HG03354 (cell line): ENCODE data around the gene GSC2.

Experiments
- ATAC-seq: cut with Tn5 transposase; IDR thresholded peaks from one replicate; pipeline ENCODE4 v1.9.1; 2021; ENCODE audit warnings: mild to moderate bottlenecking; ENCODE audit not compliant: unreplicated experiment, poor library complexity, severe bottlenecking

Gene GSC2

GRCh38 chr22:19137384-19138216 lies 12.5 kb downstream of the GSC2 start:
- no peak for ATAC-seq

GRCh38 chr22:19136915-19137314 lies 13.2 kb downstream of the GSC2 start:
- no peak for ATAC-seq

- no peak for ATAC-seq
These were observed 15.2 kb downstream of the GSC2 start for GRCh38 chr22:19134874-19135273.

GRCh38 chr22:19134176-19134831 lies 15.8 kb downstream of the GSC2 start:
- ATAC-seq = no peak

- ATAC-seq = no peak
These were observed 16.5 kb downstream of the GSC2 start for GRCh38 chr22:19133561-19133960.

- ATAC-seq = no peak
These were observed 17.2 kb downstream of the GSC2 start for GRCh38 chr22:19132693-19133400.

- no peak for ATAC-seq
These were observed 17.9 kb downstream of the GSC2 start for GRCh38 chr22:19132153-19132552.

- no peak for ATAC-seq
These were observed 18.4 kb downstream of the GSC2 start for GRCh38 chr22:19131685-19132015.

GRCh38 chr22:19130959-19131684 lies 19.0 kb downstream of the GSC2 start, which contains the start of gene TSSK2:
Gene TSSK2 (plus strand): TSS chr22:19131308. CDS start chr22:19131400, 92 bp downstream.
- no peak for ATAC-seq

GRCh38 chr22:19129871-19130270 lies 20.2 kb downstream of the GSC2 start:
- ATAC-seq = no peak

GRCh38 chr22:19128946-19129727 lies 21.0 kb downstream of the GSC2 start:
- no peak for ATAC-seq

- ATAC-seq = no peak
These were observed 22.1 kb downstream of the GSC2 start for GRCh38 chr22:19128009-19128401.

- no peak for ATAC-seq
These were observed 22.6 kb downstream of the GSC2 start for GRCh38 chr22:19127329-19128008.

- ATAC-seq = no peak
These were observed 23.5 kb downstream of the GSC2 start for GRCh38 chr22:19126309-19127273.

- no peak for ATAC-seq
These were observed 24.4 kb downstream of the GSC2 start for GRCh38 chr22:19125474-19126308.

GRCh38 chr22:19125011-19125410 lies 25.1 kb downstream of the GSC2 start:
- no peak for ATAC-seq

GRCh38 chr22:19124377-19124776 lies 25.7 kb downstream of the GSC2 start:
- ATAC-seq = no peak
